H1 (cell line): ENCODE data around the gene CD164. TPM values are rescaled to one million over a fixed set of nuclear protein-coding genes. Genes with fewer than 3 reads are reported as not detected.
"Not testable (repeated sequence)": the region's sequence is repeated elsewhere in the genome, so short reads cannot be mapped to it uniquely, and the experiment has no call there.

Experiments
- CTCF ChIA-PET: fragments of 300-600 bp; sonication (Branson Sonifier 250); formaldehyde crosslinking; loops from one replicate; lab custom pipeline; 2021; ENCODE audit not compliant: partially characterized antibody; lab: Charles Lee
- POLR2A ChIA-PET: fragments of 300-600 bp; sonication (Branson Sonifier 250); formaldehyde crosslinking; loops from one replicate; lab custom pipeline; 2021; ENCODE audit warnings: inconsistent platforms; ENCODE audit not compliant: partially characterized antibody; lab: Charles Lee
- DNase-seq, 2 experiments: peaks; one replicate each; pipeline versions ENCODE4 v3.0.0 to v3.0.0-alpha.2; 2010 to 2022; ENCODE audit warnings: low spot score in 2 of 2, low read depth in 1 of 2, mixed read lengths in 1 of 2
- FAIRE-seq: peaks from 2 replicates; lab custom pipeline; 2011; peaks lifted over from hg19 to GRCh38; lab: Jason Lieb, UNC
- H2AFZ ChIP-seq: 2 replicates; pipeline ENCODE4 v1.8.1; 2012; ENCODE audit warnings: low read length, inconsistent platforms
- H2AK5ac ChIP-seq: 2 replicates; pipeline ENCODE4 v1.6.1; 2013; ENCODE audit warnings: low read depth, low read length
- H2BK120ac ChIP-seq: replicated peaks from 2 replicates; pipeline ENCODE3; 2013; ENCODE audit warnings: low read depth, low read length, inconsistent platforms
- H2BK12ac ChIP-seq: 2 replicates; pipeline ENCODE4 v1.6.1; 2013; ENCODE audit warnings: low read depth, low read length
- H2BK15ac ChIP-seq: 2 replicates; pipeline ENCODE4 v1.6.1; 2013; ENCODE audit warnings: low read length
- H2BK20ac ChIP-seq: 2 replicates; pipeline ENCODE4 v1.6.1; 2013; ENCODE audit warnings: low read length
- H2BK5ac ChIP-seq: 2 replicates; pipeline ENCODE4 v1.6.1; 2013; ENCODE audit warnings: low read depth, low read length
- H3K14ac ChIP-seq: 2 replicates; pipeline ENCODE4 v1.6.1; 2013; ENCODE audit warnings: inconsistent platforms; ENCODE audit not compliant: insufficient read length
- H3K18ac ChIP-seq: 2 replicates; pipeline ENCODE4 v1.6.1; 2013; ENCODE audit warnings: low read length; ENCODE audit errors: extremely low read depth
- H3K23ac ChIP-seq: 2 replicates; pipeline ENCODE4 v1.6.1; 2013; ENCODE audit warnings: inconsistent platforms; ENCODE audit not compliant: insufficient read length
- H3K23me2 ChIP-seq: 2 replicates; pipeline ENCODE4 v1.6.1; 2013; ENCODE audit warnings: low read depth, low read length
- H3K27ac ChIP-seq: 2 replicates; pipeline ENCODE4 v1.6.1; 2011; ENCODE audit warnings: low read depth, low read length, inconsistent platforms
- H3K27me3 ChIP-seq, 4 experiments: replicated peaks in 1 of 4; 1 replicate in 1 of 4; 2 replicates in 3 of 4; pipeline versions ENCODE4 v1.6.1 to v1.8.1; 2011 to 2013; ENCODE audit warnings: low read length in 3 of 4, mild to moderate bottlenecking in 3 of 4, inconsistent platforms in 2 of 4, mixed read lengths in 2 of 4, moderate library complexity in 1 of 4; ENCODE audit not compliant: control insufficient read depth in 3 of 4, insufficient read depth in 3 of 4; ENCODE audit errors: extremely low read depth in 1 of 4
- H3K36me3 ChIP-seq, 4 experiments: 2 replicates each; pipeline versions ENCODE4 v1.6.1 to v1.8.1; 2011 to 2013; ENCODE audit warnings: mild to moderate bottlenecking in 4 of 4, low read length in 3 of 4, moderate library complexity in 2 of 4, control low read depth in 1 of 4, inconsistent platforms in 1 of 4; ENCODE audit not compliant: insufficient read depth in 4 of 4, control insufficient read depth in 2 of 4
- H3K4ac ChIP-seq: replicated peaks from 2 replicates; pipeline ENCODE3; 2013; ENCODE audit warnings: low read length, low read depth, mixed read lengths, inconsistent platforms; ENCODE audit not compliant: insufficient read length
- H3K4me1 ChIP-seq, 4 experiments: replicated peaks in 1 of 4; 1 replicate in 1 of 4; 2 replicates in 3 of 4; pipeline versions ENCODE4 v1.6.1 to v1.8.1; 2011 to 2013; ENCODE audit warnings: low read length in 3 of 4, inconsistent platforms in 2 of 4, mixed read lengths in 1 of 4; ENCODE audit not compliant: insufficient read depth in 4 of 4, control insufficient read depth in 3 of 4
- H3K4me2 ChIP-seq, 2 experiments: 2 replicates each; pipeline versions ENCODE4 v1.6.1 to v1.8.1; 2011 to 2013; ENCODE audit warnings: low read depth in 2 of 2, low read length in 2 of 2, control low read depth in 1 of 2, inconsistent platforms in 1 of 2, mild to moderate bottlenecking in 1 of 2; ENCODE audit not compliant: insufficient read depth in 1 of 2
- H3K4me3 ChIP-seq, 4 experiments: fragments of 200-600, 300-600 bp in 1 of 4; sonication (generic), shearing (Covaris generic), sonication (Bioruptor Twin) in 1 of 4; 2 replicates each; pipeline versions ENCODE4 v1.5.1 to v1.8.1; 2011 to 2016; ENCODE audit warnings: low read length in 4 of 4, low read depth in 3 of 4, control low read depth in 2 of 4, inconsistent platforms in 2 of 4, mild to moderate bottlenecking in 2 of 4, mixed read lengths in 1 of 4, moderate library complexity in 1 of 4; ENCODE audit not compliant: insufficient read depth in 2 of 4; ENCODE audit errors: extremely low read depth in 1 of 4
- H3K56ac ChIP-seq: replicated peaks from 2 replicates; pipeline ENCODE3; 2013; ENCODE audit warnings: low read depth, mild to moderate bottlenecking, mixed read lengths, low read length, inconsistent platforms; ENCODE audit not compliant: insufficient read length
- H3K79me1 ChIP-seq: 2 replicates; pipeline ENCODE4 v1.6.1; 2013; ENCODE audit warnings: low read depth, low read length, control low read depth
- H3K79me2 ChIP-seq, 2 experiments: 2 replicates each; pipeline versions ENCODE4 v1.6.1 to v1.8.1; 2012 to 2013; ENCODE audit warnings: low read length in 2 of 2, mild to moderate bottlenecking in 2 of 2, inconsistent platforms in 1 of 2; ENCODE audit not compliant: insufficient read depth in 2 of 2, control insufficient read depth in 1 of 2
- H3K9ac ChIP-seq, 4 experiments: replicated peaks in 1 of 4; 1 replicate in 1 of 4; 2 replicates in 3 of 4; pipeline versions ENCODE4 v1.6.1 to v1.8.1; 2011 to 2013; ENCODE audit warnings: low read depth in 3 of 4, low read length in 3 of 4, control low read depth in 2 of 4, mild to moderate bottlenecking in 2 of 4, moderate library complexity in 2 of 4, inconsistent platforms in 1 of 4; ENCODE audit errors: extremely low read depth in 1 of 4
- H3K9me3 ChIP-seq, 2 experiments: 2 replicates each; pipeline versions ENCODE4 v1.6.1 to v1.8.1; 2012 to 2013; ENCODE audit warnings: mild to moderate bottlenecking in 2 of 2, moderate library complexity in 2 of 2, control low read depth in 1 of 2, inconsistent platforms in 1 of 2, low read depth in 1 of 2, low read length in 1 of 2, mixed read lengths in 1 of 2; ENCODE audit not compliant: insufficient read depth in 2 of 2
- H4K20me1 ChIP-seq, 2 experiments: replicated peaks in 1 of 2; 2 replicates each; pipeline versions ENCODE3 to v1.8.1; 2011 to 2013; ENCODE audit warnings: inconsistent platforms in 2 of 2, low read length in 2 of 2, mild to moderate bottlenecking in 1 of 2; ENCODE audit not compliant: insufficient read depth in 2 of 2, control insufficient read depth in 1 of 2
- H4K5ac ChIP-seq: 2 replicates; pipeline ENCODE4 v1.6.1; 2013; ENCODE audit warnings: low read length, low read depth, mixed read lengths, inconsistent platforms; ENCODE audit not compliant: insufficient read length
- H4K8ac ChIP-seq: 2 replicates; pipeline ENCODE4 v1.8.0; 2013; ENCODE audit warnings: mild to moderate bottlenecking, moderate library complexity, low read length, inconsistent platforms; ENCODE audit not compliant: insufficient read depth; ENCODE audit errors: extremely low read depth
- H4K91ac ChIP-seq: replicated peaks from 2 replicates; pipeline ENCODE3; 2013; ENCODE audit warnings: low read length, mixed read lengths, inconsistent platforms; ENCODE audit not compliant: insufficient read length
- WGBS, 2 experiments: shearing (Covaris generic) in 1 of 2; methylation state at CpG; one replicate each; pipeline versions ENCODE4 v1.1.6 to v1.1.7; 2013 to 2015; ENCODE audit warnings: low lambda C conversion rate in 2 of 2, mixed read lengths in 2 of 2, inconsistent platforms in 1 of 2, low coverage in 1 of 2, missing lambda C conversion rate in 1 of 2; ENCODE audit not compliant: insufficient replicate concordance in 2 of 2, insufficient coverage in 1 of 2, insufficient read length in 1 of 2; ENCODE audit errors: extremely low coverage in 1 of 2, missing lambda C conversion rate in 1 of 2; 5-methylcytosine and 5-hydroxymethylcytosine counted together
- polyA plus RNA-seq, 7 experiments: library from polyadenylated mRNA; depleted of rRNA in 3 of 7; stranded (reverse) in 5 of 7; unstranded in 2 of 7; fragments of >200 nt in 5 of 7; fragments of 200-250 nt in 2 of 7; gene quantifications; 1 replicate in 5 of 7; 2 replicates in 1 of 7; 4 replicates in 1 of 7; pipeline versions ENCODE4 v1.2.1 to v1.2.3, GENCODE V29; 2011 to 2013; ENCODE audit warnings: missing spikeins in 2 of 7, mixed read lengths in 2 of 7
- total RNA-seq: library from RNA; stranded (reverse); fragmentation: NEBNext Ultra II Directional; extraction: Animal tissue kit (Norgen Biotek cat#: 25700); gene quantifications from 2 replicates; pipeline ENCODE4 v1.2.1, GENCODE V29; 2021

Gene CD164
- total and polyA plus RNA-seq, 2 of the 8 experiments (the other 6 are each of a cell fraction or from before 2014, with no cell fraction given), result 69.3 to 94.3 TPM

GRCh38 chr6:109364382-109365078 lies 17.7 kb downstream of the CD164 start:
- H2BK15ac ChIP-seq, H3K4ac ChIP-seq, H3K4me2 ChIP-seq, DNase-seq, H3K23ac ChIP-seq, H3K4me1 ChIP-seq, H3K79me1 ChIP-seq, H2BK12ac ChIP-seq, H3K56ac ChIP-seq, H3K14ac ChIP-seq, H4K8ac ChIP-seq, POLR2A ChIA-PET, H4K20me1 ChIP-seq, CTCF ChIA-PET, H3K79me2 ChIP-seq, H2BK120ac ChIP-seq, H3K27ac ChIP-seq, H3K4me3 ChIP-seq, H2AK5ac ChIP-seq, H2AFZ ChIP-seq, H2BK5ac ChIP-seq, FAIRE-seq, H4K91ac ChIP-seq, H3K27me3 ChIP-seq, H3K9me3 ChIP-seq, H4K5ac ChIP-seq, H3K23me2 ChIP-seq, H3K9ac ChIP-seq, H3K18ac ChIP-seq, H2BK20ac ChIP-seq: not testable (repeated sequence)
- H3K36me3 ChIP-seq, result peaks cover 8 to 51% (median 28%) of the 10 kb centered on the region in 4 experiments; a peak in 7 of 8 replicates
- WGBS, 2 experiments, result 95% methylated on average over 5 of the region's 5 CpGs; no CpG with 5 or more reads in 1 of the 2 experiments
